Gastrocnemius medialis (tissue), 4 donors: Measurements from ENCODE around the gene BANF2.
"Not testable (repeated sequence)": the region's sequence is repeated elsewhere in the genome, so short reads cannot be mapped to it uniquely, and the experiment has no call there.

ENCODE experiments used
- POLR2A ChIP-seq, 2 donors: fragments of 450-650 bp; IDR thresholded peaks; one replicate each; pipeline ENCODE4 v1.6.1; 2017; ENCODE audit warnings: antibody characterized with exemption in 2 of 2, mild to moderate bottlenecking in 2 of 2, moderate library complexity in 2 of 2
- TF ChIP-seq, protein P1 (sequence below), 5 experiments: fragments of 450-650 bp in 3 of 5; fragments of 200-600 bp in 2 of 5; sonication (generic) in 2 of 5; IDR thresholded peaks in 4 of 5; conservative IDR thresholded peaks in 1 of 5; 1 replicate in 4 of 5; 2 replicates in 1 of 5; pipeline ENCODE4 v1.5.1; 2016 to 2019; ENCODE audit warnings: antibody characterized with exemption in 5 of 5, mild to moderate bottlenecking in 3 of 5, moderate library complexity in 3 of 5

DNA sequence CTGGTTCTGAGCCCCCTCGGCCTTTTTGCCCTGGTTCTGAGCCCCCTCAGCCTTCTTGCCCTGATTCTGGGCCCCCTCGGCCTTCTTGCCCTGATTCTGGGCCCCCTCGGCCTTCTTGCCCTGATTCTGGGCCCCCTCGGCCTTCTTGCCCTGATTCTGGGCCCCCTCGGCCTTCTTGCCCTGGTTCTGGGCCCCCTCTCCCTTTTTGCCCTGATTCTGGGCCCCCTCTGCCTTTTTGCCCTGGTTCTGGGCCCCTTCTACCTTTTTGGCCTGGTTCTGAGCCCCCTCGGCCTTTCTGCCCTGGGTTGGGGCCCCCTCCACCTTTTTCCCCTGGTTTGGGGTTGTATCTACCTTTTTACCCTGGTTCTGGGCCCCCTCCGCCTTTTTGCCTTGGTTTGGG is 40.4 kb upstream of the BANF2 start:
- TF ChIP-seq, protein P1, sequence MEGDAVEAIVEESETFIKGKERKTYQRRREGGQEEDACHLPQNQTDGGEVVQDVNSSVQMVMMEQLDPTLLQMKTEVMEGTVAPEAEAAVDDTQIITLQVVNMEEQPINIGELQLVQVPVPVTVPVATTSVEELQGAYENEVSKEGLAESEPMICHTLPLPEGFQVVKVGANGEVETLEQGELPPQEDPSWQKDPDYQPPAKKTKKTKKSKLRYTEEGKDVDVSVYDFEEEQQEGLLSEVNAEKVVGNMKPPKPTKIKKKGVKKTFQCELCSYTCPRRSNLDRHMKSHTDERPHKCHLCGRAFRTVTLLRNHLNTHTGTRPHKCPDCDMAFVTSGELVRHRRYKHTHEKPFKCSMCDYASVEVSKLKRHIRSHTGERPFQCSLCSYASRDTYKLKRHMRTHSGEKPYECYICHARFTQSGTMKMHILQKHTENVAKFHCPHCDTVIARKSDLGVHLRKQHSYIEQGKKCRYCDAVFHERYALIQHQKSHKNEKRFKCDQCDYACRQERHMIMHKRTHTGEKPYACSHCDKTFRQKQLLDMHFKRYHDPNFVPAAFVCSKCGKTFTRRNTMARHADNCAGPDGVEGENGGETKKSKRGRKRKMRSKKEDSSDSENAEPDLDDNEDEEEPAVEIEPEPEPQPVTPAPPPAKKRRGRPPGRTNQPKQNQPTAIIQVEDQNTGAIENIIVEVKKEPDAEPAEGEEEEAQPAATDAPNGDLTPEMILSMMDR (IDR thresholded peaks at IDR 0.05 in 4 of 5, conservative IDR thresholded peaks at IDR 0.05 in 1 of 5): not testable (repeated sequence)
- not testable (repeated sequence) for TF ChIP-seq POLR2A (IDR thresholded peaks at IDR 0.05)
